Choroid plexus epithelial cell (primary cell): Measurements from ENCODE around the gene RABGAP1.

Experiments
- DNase-seq: peaks from one replicate; pipeline ENCODE4 v3.0.0-alpha.2; 2010; ENCODE audit warnings: low read depth
- H3K4me3 ChIP-seq: 2 replicates; pipeline ENCODE4 v1.5.1; 2011; ENCODE audit warnings: low read depth, mild to moderate bottlenecking, control low read depth, low read length, moderate library complexity
- TF ChIP-seq, protein P1 (sequence below): conservative IDR thresholded peaks from 2 replicates; pipeline ENCODE4 v1.5.1; 2011; ENCODE audit warnings: low read depth, mild to moderate bottlenecking, control low read depth, inconsistent platforms, low read length, moderate library complexity

RABGAP1 gene

GRCh38 chr9:123041489-123041888, 100.7 kb downstream of the RABGAP1 start:
- no peak for DNase-seq
- TF ChIP-seq, protein P1, sequence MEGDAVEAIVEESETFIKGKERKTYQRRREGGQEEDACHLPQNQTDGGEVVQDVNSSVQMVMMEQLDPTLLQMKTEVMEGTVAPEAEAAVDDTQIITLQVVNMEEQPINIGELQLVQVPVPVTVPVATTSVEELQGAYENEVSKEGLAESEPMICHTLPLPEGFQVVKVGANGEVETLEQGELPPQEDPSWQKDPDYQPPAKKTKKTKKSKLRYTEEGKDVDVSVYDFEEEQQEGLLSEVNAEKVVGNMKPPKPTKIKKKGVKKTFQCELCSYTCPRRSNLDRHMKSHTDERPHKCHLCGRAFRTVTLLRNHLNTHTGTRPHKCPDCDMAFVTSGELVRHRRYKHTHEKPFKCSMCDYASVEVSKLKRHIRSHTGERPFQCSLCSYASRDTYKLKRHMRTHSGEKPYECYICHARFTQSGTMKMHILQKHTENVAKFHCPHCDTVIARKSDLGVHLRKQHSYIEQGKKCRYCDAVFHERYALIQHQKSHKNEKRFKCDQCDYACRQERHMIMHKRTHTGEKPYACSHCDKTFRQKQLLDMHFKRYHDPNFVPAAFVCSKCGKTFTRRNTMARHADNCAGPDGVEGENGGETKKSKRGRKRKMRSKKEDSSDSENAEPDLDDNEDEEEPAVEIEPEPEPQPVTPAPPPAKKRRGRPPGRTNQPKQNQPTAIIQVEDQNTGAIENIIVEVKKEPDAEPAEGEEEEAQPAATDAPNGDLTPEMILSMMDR = no peak
- H3K4me3 ChIP-seq = no peak overlapping the region

DNA sequence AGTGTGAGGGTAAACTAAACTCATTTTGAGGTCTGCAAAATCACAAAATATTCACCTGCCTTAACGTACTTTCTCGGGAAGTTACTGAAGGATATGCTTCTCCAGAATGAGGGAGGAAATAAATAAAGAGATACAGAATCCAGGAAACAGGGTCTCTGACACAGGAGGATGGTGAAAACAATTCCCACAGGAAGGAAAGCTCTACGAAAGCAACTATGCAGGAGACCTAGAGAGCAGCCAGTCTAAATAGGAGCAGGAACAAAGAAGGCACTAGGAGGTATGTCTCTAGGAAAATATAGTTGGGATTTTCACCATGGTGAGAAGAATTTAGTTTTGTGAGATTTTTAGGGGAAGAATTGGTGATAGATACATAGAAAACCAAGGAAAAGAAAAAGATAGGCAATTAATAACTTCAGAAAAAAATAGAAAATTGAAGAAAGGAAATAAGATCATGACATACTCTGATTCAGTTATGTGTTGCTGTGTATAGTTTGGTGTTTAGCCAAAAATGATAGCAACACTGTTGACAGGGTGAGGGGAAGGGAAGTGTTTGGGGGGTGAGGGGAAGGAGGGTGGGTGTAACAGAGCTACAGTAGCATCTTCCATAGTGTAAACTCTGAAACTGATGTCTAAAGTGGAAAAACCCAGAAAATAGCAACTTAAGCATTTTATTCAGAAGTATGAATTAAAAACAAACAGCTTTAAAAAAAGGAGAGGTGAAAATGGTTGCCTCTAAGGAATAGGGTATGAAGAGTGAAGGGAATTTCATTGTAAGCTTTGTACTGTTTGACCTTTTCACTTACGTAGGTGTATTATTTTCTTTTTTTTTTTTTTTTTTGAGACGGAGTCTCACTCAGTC, 102.5 kb downstream of the RABGAP1 start:
- no peak overlapping the region for H3K4me3 ChIP-seq
- TF ChIP-seq, protein P1 = no peak
- DNase-seq = no peak

DNA sequence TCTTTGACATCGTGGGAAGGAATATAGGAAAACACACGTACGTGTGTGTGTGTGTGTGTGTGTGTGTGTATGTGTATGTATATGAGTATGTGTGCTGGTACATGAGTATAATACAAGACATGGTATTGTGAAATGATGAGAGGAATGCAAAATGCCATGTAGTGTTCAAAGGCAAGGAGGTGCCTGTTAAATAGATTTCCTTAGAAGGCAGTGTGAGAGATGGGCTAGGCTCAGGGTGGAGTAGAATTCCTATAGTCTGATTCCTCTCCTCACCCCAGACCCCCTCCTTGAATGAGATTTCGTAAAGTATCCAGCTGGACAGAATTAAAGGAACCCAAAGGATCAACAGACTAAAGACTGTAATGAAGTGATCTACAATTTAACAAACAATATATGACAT, 103.8 kb downstream of the RABGAP1 start:
- TF ChIP-seq, protein P1 = no peak
- DNase-seq = peak; percentile 50
- H3K4me3 ChIP-seq = no peak overlapping the region

GRCh38 chr9:123046406-123047195, 105.8 kb downstream of the RABGAP1 start:
- TF ChIP-seq, protein P1 = no peak
- no peak for DNase-seq
- no peak overlapping the region for H3K4me3 ChIP-seq

DNA sequence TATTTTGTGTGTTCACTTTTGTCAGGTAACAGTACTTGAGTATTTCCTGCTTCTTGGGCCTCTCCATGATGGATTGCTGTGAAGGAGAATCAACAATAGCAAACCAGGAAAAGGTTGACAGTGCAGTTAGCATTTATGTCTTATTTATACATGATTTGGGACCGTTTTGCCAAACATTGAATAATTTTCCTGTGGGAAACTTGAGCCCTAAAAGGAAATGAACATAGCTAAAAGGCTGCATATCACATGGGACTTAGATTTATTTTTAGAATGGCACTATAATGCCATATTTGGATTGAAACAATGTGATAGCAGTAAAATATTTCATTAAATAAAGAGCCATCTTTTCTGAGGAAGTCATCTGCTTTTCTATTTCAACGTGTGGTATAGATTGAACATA, 107.9 kb downstream of the RABGAP1 start:
- H3K4me3 ChIP-seq = no peak overlapping the region
- DNase-seq = peak; percentile 39
- TF ChIP-seq, protein P1 = no peak

DNA sequence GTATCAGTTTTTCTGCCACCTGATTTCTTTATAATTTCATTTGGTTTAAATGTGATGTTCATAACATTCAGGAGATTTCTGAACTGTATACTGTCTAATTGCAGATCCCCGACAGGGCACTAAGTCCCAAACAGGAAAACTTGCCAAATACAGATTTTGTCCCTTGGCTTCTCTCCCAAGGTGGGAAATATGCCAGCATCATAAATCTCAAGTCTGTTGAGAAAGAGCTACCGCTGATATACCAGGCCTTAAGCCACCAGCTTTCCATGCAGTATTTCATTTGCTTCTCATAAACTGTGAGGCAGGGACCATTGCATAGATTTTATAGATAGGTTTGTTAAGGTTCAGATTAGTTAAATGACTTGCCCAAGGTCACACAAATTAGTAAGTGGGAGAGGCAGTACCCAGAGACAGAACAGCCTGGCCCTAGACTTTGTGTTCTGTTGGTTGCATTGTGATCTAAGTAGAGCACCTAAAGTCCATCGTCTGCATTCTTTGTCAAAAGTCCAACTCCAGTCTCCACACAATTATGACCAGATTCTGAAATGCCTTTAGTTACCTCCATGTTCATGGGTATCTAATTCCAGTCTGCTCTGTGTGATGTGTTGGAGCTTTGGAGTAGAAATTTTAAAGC, 108.9 kb downstream of the RABGAP1 start:
- peak; percentile 49 for DNase-seq
- TF ChIP-seq, protein P1 = no peak
- no peak overlapping the region for H3K4me3 ChIP-seq
